HG03521 (cell line): Measurements from ENCODE around the gene NEGR1.

Experiments used
- ATAC-seq: cut with Tn5 transposase; IDR thresholded peaks from one replicate; pipeline ENCODE4 v1.9.1; 2021; ENCODE audit warnings: mild to moderate bottlenecking, moderate library complexity; ENCODE audit not compliant: unreplicated experiment

Gene NEGR1

GRCh38 chr1:71521655-71522264, 760.6 kb downstream of the NEGR1 start:
- no peak for ATAC-seq

GRCh38 chr1:71511505-71511904, 770.8 kb downstream of the NEGR1 start:
- no peak for ATAC-seq

GRCh38 chr1:71510725-71511124, 771.6 kb downstream of the NEGR1 start:
- ATAC-seq: no peak

- no peak for ATAC-seq
Observed at GRCh38 chr1:71509051-71509595, 773.2 kb downstream of the NEGR1 start.

- ATAC-seq: no peak
Observed at GRCh38 chr1:71502006-71502405, 780.3 kb downstream of the NEGR1 start.

- ATAC-seq: no peak
Observed at GRCh38 chr1:71498542-71498941, 783.8 kb downstream of the NEGR1 start.

- ATAC-seq: no peak
Observed at GRCh38 chr1:71494163-71494562, 788.2 kb downstream of the NEGR1 start.

GRCh38 chr1:71492298-71493041, 789.9 kb downstream of the NEGR1 start:
- ATAC-seq: no peak

- no peak for ATAC-seq
Observed at GRCh38 chr1:71490432-71490831, 791.9 kb downstream of the NEGR1 start.

- no peak for ATAC-seq
Observed at GRCh38 chr1:71488555-71489252, 793.6 kb downstream of the NEGR1 start.

GRCh38 chr1:71473331-71473730, 809.0 kb downstream of the NEGR1 start:
- no peak for ATAC-seq

- no peak for ATAC-seq
Observed at GRCh38 chr1:71465093-71465492, 817.2 kb downstream of the NEGR1 start.

- ATAC-seq: no peak
Observed at GRCh38 chr1:71464016-71464415, 818.3 kb downstream of the NEGR1 start.

GRCh38 chr1:71463144-71463543, 819.2 kb downstream of the NEGR1 start:
- ATAC-seq: no peak

GRCh38 chr1:71462247-71462646, 820.1 kb downstream of the NEGR1 start:
- no peak for ATAC-seq

GRCh38 chr1:71461416-71461815, 820.9 kb downstream of the NEGR1 start:
- ATAC-seq: no peak

GRCh38 chr1:71448444-71448843, 833.9 kb downstream of the NEGR1 start:
- ATAC-seq: no peak

- ATAC-seq: no peak
Observed at GRCh38 chr1:71438626-71439025, 843.7 kb downstream of the NEGR1 start.

- ATAC-seq: no peak
Observed at GRCh38 chr1:71435951-71436350, 846.4 kb downstream of the NEGR1 start.

GRCh38 chr1:71434240-71434639, 848.1 kb downstream of the NEGR1 start:
- no peak for ATAC-seq

- ATAC-seq: no peak
Observed at GRCh38 chr1:71428029-71428428, 854.3 kb downstream of the NEGR1 start.

GRCh38 chr1:71427066-71427465, 855.3 kb downstream of the NEGR1 start:
- ATAC-seq: no peak
